DOHH2 (cell line): ENCODE measurements around the gene MGAT1.

Experiments
- EZH2phosphoT487 ChIP-seq: fragments of 200-600 bp; sonication (generic); IDR thresholded peaks from 2 replicates; pipeline ENCODE4 v1.6.1; 2017; ENCODE audit warnings: borderline replicate concordance, mild to moderate bottlenecking, antibody characterized with exemption, low read length, moderate library complexity, mixed read lengths
- TF ChIP-seq, protein P1 (sequence below): fragments of 200-600 bp; sonication (generic); IDR thresholded peaks from one replicate; pipeline ENCODE4 v1.5.1; 2014; ENCODE audit warnings: antibody characterized with exemption, mild to moderate bottlenecking, low read depth, low read length; ENCODE audit not compliant: poor library complexity, severe bottlenecking

DNA sequence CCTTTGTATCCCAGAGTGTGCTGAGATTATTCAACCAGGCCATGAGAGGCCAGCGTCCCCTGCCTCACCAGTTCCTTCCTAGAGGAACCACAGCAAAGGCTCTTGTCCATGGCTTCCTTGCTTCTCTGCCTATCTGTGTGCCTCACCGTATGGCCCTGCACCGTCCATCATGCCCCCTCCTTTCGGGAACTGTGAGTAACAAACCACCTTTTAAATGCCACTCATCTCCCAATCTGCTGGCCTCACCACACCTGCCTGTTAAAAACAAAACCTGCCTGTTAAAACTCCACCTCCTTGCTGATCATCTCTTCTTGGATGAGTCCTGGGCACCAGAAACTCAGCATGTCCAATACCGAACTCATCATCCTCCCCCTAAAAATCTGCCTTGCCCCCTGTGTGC lies 58.4 kb downstream of the MGAT1 start:
- TF ChIP-seq, protein P1, sequence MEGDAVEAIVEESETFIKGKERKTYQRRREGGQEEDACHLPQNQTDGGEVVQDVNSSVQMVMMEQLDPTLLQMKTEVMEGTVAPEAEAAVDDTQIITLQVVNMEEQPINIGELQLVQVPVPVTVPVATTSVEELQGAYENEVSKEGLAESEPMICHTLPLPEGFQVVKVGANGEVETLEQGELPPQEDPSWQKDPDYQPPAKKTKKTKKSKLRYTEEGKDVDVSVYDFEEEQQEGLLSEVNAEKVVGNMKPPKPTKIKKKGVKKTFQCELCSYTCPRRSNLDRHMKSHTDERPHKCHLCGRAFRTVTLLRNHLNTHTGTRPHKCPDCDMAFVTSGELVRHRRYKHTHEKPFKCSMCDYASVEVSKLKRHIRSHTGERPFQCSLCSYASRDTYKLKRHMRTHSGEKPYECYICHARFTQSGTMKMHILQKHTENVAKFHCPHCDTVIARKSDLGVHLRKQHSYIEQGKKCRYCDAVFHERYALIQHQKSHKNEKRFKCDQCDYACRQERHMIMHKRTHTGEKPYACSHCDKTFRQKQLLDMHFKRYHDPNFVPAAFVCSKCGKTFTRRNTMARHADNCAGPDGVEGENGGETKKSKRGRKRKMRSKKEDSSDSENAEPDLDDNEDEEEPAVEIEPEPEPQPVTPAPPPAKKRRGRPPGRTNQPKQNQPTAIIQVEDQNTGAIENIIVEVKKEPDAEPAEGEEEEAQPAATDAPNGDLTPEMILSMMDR: no peak
- no peak for TF ChIP-seq EZH2phosphoT487
